PC-9 (cell line): ENCODE results near the gene MAGT1. TPM values are rescaled to one million over a fixed set of nuclear protein-coding genes. Genes with fewer than 3 reads are reported as not detected.
"Not testable (repeated sequence)": the region's sequence is repeated elsewhere in the genome, so short reads cannot be mapped to it uniquely, and the experiment has no call there.

ENCODE experiments used
- Bru-seq: library from RNA; stranded (reverse); fragments of 400-500 nt; gene quantifications from one replicate; lab custom pipeline; 2021; lab: Mats Ljungman, UMichigan
- BruChase-seq, 2 experiments: library from RNA; stranded (reverse); fragments of 400-500 nt; gene quantifications; one replicate each; lab custom pipeline; 2021; lab: Mats Ljungman, UMichigan
- BruUV-seq: library from RNA; stranded (reverse); fragments of 400-500 nt; replicated peaks from 2 replicates; lab custom pipeline; 2021; lab: Mats Ljungman, UMichigan
- CTCF ChIA-PET: fragments of 300-600 bp; sonication (Branson Sonifier 250); formaldehyde crosslinking; loops from one replicate; lab custom pipeline; 2022; ENCODE audit warnings: antibody characterized with exemption; lab: Charles Lee
- POLR2A ChIA-PET: fragments of 300-600 bp; sonication (Branson Sonifier 250); formaldehyde crosslinking; loops from one replicate; lab custom pipeline; 2022; ENCODE audit warnings: antibody characterized with exemption; ENCODE audit not compliant: unreplicated experiment; lab: Charles Lee
- DNase-seq, 2 experiments: peaks; one replicate each; pipeline versions ENCODE4 v3.0.0 to v3.0.0-alpha.2; 2015 to 2022; ENCODE audit warnings: mixed read lengths in 1 of 2
- H2AFZ ChIP-seq: fragments of 200-600 bp; sonication (generic); 2 replicates; pipeline ENCODE4 v1.8.1; 2017; ENCODE audit warnings: antibody characterized with exemption
- H3F3A ChIP-seq: fragments of 200-600 bp; sonication (generic); 2 replicates; pipeline ENCODE4 v1.8.1; 2017; ENCODE audit warnings: antibody characterized with exemption, mild to moderate bottlenecking, low read depth; ENCODE audit not compliant: insufficient read depth
- H3K27ac ChIP-seq: fragments of 200-600 bp; sonication (generic); 2 replicates; pipeline ENCODE4 v1.6.1; 2016; ENCODE audit warnings: mixed run types
- H3K27me3 ChIP-seq: fragments of 200-600 bp; sonication (generic); 2 replicates; pipeline ENCODE4 v1.6.1; 2016; ENCODE audit warnings: low read depth, mixed run types; ENCODE audit not compliant: insufficient read depth
- H3K36me3 ChIP-seq: fragments of 200-600 bp; sonication (generic); 2 replicates; pipeline ENCODE4 v1.6.1; 2016; ENCODE audit warnings: low read depth, mixed run types
- H3K4me1 ChIP-seq: fragments of 200-600 bp; sonication (generic); replicated peaks from 2 replicates; pipeline ENCODE4 v1.6.1; 2016; ENCODE audit warnings: mixed run types; ENCODE audit not compliant: insufficient read depth
- H3K4me2 ChIP-seq: fragments of 200-600 bp; sonication (generic); 2 replicates; pipeline ENCODE4 v1.6.1; 2017; ENCODE audit warnings: mixed run types
- H3K4me3 ChIP-seq: fragments of 200-600 bp; sonication (generic); 2 replicates; pipeline ENCODE4 v1.6.1; 2016; ENCODE audit warnings: mixed run types
- H3K79me2 ChIP-seq: fragments of 200-600 bp; sonication (generic); 2 replicates; pipeline ENCODE4 v1.6.1; 2017; ENCODE audit warnings: low read depth, mixed run types
- H3K9me2 ChIP-seq: fragments of 200-600 bp; sonication (generic); 2 replicates; pipeline ENCODE4 v1.8.1; 2017; ENCODE audit warnings: mild to moderate bottlenecking; ENCODE audit not compliant: insufficient read depth
- H3K9me3 ChIP-seq: fragments of 200-600 bp; sonication (generic); 2 replicates; pipeline ENCODE4 v1.8.1; 2016; ENCODE audit warnings: low read depth; ENCODE audit not compliant: insufficient read depth
- H4K20me1 ChIP-seq: fragments of 200-600 bp; sonication (generic); 2 replicates; pipeline ENCODE4 v1.8.1; 2017; ENCODE audit not compliant: insufficient read depth
- EZH2 ChIP-seq: fragments of 200-600 bp; sonication (generic); IDR thresholded peaks from 2 replicates; pipeline ENCODE4 v1.8.0; 2017; ENCODE audit warnings: antibody characterized with exemption, low read depth
- intact Hi-C: fragments of 100-400 bp; cut with micrococcal nuclease; formaldehyde crosslinking; loops from one replicate; pipeline ENCODE4 v1.10.0; 2022; ENCODE audit not compliant: unreplicated experiment
- long read RNA-seq: library from polyadenylated mRNA; stranded (forward); transcript quantifications from one replicate; pipeline ENCODE4 v2.0.0, GENCODE V29; 2022
- total RNA-seq: library from RNA; stranded (reverse); gene quantifications from 2 replicates; pipeline ENCODE4 v1.2.3, GENCODE V29; 2021
- TF ChIP-seq, protein P1 (sequence below): fragments of 200-600 bp; sonication (generic); conservative IDR thresholded peaks from 2 replicates; pipeline ENCODE4 v1.6.1; 2017; ENCODE audit warnings: mixed run types, antibody characterized with exemption, mild to moderate bottlenecking, moderate library complexity

The MAGT1 gene
- 49.4 and 68.2 TPM in 2 replicates for total RNA-seq
- percentile 79 among the genes with signal in this experiment for Bru-seq, nascent RNA
- BruChase-seq, experiment 1, labeled RNA remaining after a 2-hour chase, result percentile 76 among the genes with signal in this experiment
- percentile 86 among the genes with signal in this experiment for BruChase-seq, experiment 2, labeled RNA remaining after a 6-hour chase
- long read RNA-seq, full-length matches to known transcripts, result 2 of 16 reads
- long read RNA-seq, partial matches to known transcripts, result 1 of 16 reads
- long read RNA-seq, other reads (novel, unspliced or antisense), result 13 of 16 reads

DNA sequence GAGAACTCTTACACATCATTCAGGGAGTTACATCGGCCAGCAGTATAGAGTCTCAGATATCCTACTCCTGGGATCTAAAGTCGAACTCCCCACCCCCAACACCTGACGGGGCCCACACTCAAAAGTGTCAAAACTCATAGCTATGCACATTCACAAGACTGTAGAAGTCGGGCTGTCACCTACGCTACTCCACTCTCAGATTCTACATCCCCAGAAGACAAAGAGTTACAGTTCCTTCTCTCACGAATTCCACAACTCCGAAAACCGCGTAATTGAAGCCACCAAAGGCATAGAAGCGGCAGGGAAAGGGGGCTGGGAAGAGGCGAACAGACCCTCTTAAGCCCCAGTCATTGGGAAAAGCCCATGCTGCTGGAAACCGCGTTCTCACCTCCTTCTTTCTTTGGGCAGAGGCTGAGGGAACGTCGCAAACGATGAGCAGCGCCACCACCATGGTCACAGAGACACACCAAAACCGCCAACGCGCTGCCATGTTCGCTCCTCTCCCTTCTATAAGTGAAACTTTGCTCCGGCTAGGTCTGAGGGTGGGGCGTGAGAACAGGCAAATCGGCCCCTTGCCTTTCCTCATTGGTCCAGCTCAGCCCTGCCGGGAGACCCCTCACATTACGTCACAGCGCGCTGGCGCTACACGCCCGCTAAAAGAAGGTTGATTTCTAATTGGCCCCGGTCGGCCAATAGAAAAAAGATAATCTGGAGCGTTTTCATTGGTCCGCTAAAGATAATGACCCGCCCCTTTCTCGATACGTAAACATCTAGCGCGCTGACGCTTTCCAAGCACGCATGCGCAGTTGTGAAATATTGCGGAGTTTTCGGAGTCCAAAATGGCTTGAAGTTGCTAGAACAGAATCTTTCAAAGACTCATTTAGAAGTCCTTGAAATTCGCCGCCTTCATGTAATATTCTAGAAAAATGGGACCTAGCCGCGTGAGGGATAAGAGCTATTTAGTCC lies at the start of gene MAGT1:
TSS of gene MAGT1 (minus strand) at position 515 of the 966 bp plus-strand sequence. CDS start at position 490, 25 bp downstream.
- peaks cover 17% of the 10 kb centered on the region for H3F3A ChIP-seq
- peak within 1 kb of the TSS; percentile 73 for H2AFZ ChIP-seq
- peak within 1 kb of the TSS; percentile 94 for H3K27ac ChIP-seq
- no peaks in the 10 kb centered on the region for H3K36me3 ChIP-seq
- peak within 1 kb of the TSS; percentile 95 for H3K4me3 ChIP-seq
- TF ChIP-seq, protein P1, sequence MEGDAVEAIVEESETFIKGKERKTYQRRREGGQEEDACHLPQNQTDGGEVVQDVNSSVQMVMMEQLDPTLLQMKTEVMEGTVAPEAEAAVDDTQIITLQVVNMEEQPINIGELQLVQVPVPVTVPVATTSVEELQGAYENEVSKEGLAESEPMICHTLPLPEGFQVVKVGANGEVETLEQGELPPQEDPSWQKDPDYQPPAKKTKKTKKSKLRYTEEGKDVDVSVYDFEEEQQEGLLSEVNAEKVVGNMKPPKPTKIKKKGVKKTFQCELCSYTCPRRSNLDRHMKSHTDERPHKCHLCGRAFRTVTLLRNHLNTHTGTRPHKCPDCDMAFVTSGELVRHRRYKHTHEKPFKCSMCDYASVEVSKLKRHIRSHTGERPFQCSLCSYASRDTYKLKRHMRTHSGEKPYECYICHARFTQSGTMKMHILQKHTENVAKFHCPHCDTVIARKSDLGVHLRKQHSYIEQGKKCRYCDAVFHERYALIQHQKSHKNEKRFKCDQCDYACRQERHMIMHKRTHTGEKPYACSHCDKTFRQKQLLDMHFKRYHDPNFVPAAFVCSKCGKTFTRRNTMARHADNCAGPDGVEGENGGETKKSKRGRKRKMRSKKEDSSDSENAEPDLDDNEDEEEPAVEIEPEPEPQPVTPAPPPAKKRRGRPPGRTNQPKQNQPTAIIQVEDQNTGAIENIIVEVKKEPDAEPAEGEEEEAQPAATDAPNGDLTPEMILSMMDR, result no peak
- TF ChIP-seq EZH2, result no peak
- H3K9me3 ChIP-seq, result no peaks in the 10 kb centered on the region
- ChIA-PET CTCF (no interaction called here), POLR2A (interaction anchor here (0.5 to 0.6 kb wide), 3 partner anchors 10 to 881 kb away, joined by 4 to 5 read pairs (median 5); no protein-coding TSS in a partner anchor)
- peaks cover 11% of the 10 kb centered on the region for H4K20me1 ChIP-seq
- H3K79me2 ChIP-seq, result peaks cover 54% of the 10 kb centered on the region
- TSS peak; percentile 77 for BruUV-seq
- H3K4me2 ChIP-seq, result peak within 1 kb of the TSS; percentile 97
- H3K9me2 ChIP-seq, result no peaks in the 10 kb centered on the region
- H3K4me1 ChIP-seq, result peaks cover 17% of the 10 kb centered on the region
- intact Hi-C loops, result no loop called here
- DNase-seq, result peak; percentile 91 to 94
- H3K27me3 ChIP-seq, result no peaks in the 10 kb centered on the region

DNA sequence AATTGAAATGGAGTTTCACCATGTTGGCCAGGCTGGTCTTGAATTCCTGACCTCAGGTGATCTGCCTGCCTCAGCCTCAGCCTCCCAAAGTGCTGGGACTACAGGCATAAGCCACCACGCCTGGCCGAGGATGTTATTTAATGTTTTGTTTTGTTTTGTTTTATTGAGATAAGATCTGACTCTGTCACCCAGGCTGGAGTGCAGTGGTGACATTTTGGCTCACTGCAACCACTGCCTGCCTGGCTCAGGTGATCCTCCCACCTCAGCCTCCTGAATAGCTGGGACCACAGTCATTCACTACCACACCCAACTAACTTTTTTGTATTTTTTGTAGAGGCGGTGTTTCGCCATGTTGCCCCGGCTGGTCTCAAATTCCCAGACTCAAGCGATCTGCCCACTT lies 49.8 kb upstream of the MAGT1 start:
- intact Hi-C loops, H3K9me3 ChIP-seq, H3K27me3 ChIP-seq, H3K4me1 ChIP-seq, H3K79me2 ChIP-seq, H3K9me2 ChIP-seq, H3K4me3 ChIP-seq, POLR2A ChIA-PET, CTCF ChIA-PET, H3K4me2 ChIP-seq, BruUV-seq, H3F3A ChIP-seq, H2AFZ ChIP-seq, H4K20me1 ChIP-seq, H3K27ac ChIP-seq, H3K36me3 ChIP-seq: not testable (repeated sequence)
- peak in 1 of 2 experiments; percentile 6 for DNase-seq

DNA sequence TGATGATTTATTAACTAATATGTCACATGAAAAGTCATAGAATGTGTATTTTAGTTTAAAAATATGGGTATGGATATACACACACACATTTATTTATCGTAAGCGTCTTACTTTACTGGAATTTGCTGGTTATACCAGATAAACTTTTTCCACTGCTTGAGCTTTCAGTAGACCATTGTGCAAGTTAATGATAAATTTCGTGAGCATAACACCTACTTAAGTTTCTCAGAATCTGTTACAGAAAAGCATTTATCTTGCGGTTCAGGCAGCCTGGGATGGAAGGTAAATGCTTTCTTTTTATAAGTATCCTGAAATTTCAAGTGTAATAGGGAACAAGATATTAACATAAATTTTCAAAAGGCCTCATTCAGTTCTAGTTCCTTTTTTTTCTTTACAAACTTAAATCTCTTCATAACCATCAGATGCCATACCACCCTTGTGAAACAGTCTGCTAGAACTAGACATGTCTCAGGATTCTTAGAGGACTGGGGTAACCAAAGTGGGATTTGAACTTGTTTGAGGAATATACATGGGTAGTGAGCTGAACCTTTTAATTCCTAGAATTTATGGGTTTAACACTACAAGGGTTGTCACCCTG lies 42.9 kb upstream of the MAGT1 start:
- Histone ChIP-seq H3K4me2 (peak overlapping the region; percentile 74), H2AFZ (no peak overlapping the region), H3K9me2 (no peaks in the 10 kb centered on the region), H4K20me1 (no peaks in the 10 kb centered on the region), H3K4me3 (no peak overlapping the region), H3K4me1 (peaks cover 31% of the 10 kb centered on the region), H3K27me3 (no peaks in the 10 kb centered on the region), H3K27ac (peak overlapping the region; percentile 96), H3K36me3 (no peaks in the 10 kb centered on the region), H3K9me3 (no peaks in the 10 kb centered on the region), H3F3A (peaks cover 20% of the 10 kb centered on the region), H3K79me2 (no peaks in the 10 kb centered on the region)
- ChIA-PET CTCF (no interaction called here), POLR2A (no interaction called here)
- intact Hi-C loops, result no loop called here
- TF ChIP-seq EZH2, result no peak
- TF ChIP-seq, protein P1, result no peak
- no TSS peak for BruUV-seq
- DNase-seq, result no peak
